Measurements from ENCODE around the gene DACT3. TPM values are rescaled to one million over a fixed set of nuclear protein-coding genes. Genes with fewer than 3 reads are reported as not detected.

The DACT3 gene
- total and polyA plus RNA-seq, 2 of the 13 experiments (the other 11 are each of a cell fraction or from before 2014, with no cell fraction given), result 0.04 TPM; not detected in 1

DNA sequence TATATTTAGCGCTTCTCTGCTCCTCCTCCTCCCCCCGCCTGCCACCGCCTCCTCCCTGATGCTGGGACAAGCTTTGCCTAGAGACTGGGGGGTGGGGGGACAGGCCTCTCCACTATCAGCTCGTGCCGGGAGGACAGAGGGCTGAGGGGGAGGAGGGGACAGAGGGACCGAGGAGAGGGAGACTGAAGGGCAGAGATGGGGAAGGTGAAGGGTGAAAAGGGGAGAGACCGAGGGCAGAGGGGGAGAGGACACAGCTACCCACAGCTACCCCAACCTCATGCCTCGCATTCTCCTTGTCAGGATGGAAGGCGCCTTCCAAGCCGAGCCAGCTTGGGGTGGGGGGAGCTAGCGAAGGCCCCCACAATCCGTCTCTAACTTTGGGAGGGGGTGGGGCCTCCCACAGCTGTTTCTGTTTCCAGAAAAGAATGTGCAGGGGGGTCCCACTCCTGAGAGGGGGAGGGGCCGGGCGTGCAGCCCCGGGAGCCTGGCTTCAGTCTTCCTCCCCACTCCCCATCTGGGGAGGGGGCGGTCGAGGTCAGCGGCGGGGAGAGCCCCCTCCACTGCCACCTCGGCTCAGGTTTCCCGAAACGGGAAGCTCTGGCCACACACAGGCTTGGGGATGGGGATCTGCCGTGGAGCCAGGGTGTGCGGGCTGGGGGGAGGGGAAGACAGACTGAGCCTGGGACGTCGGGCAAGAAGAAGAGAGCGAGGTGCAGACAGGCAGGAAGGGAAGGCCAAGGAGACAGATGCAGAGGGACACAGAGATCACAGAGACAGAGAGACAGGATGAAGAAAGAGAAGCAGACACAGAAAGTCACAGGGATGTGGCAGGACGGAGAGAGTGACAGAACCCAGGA is 1.6 kb downstream of the DACT3 start (continued):
- no peak for TF ChIP-seq ATF6 (CRISPR knock-in tag; conservative IDR thresholded peaks at IDR 0.05)
- TF ChIP-seq NFE2L1 (CRISPR knock-in tag; IDR thresholded peaks at IDR 0.05; ENCODE audit: borderline replicate concordance), result no peak

GRCh38 chr19:46656541-46656940 is 4.4 kb downstream of the DACT3 start:
- Histone ChIP-seq H3K4me2 (ENCODE audit: low read depth, low read length) (no peak overlapping the region), H3K27ac (ENCODE audit: extremely low read length, insufficient read depth, low read length) (no peak overlapping the region), H3K4me3 (replicated peaks in 1 of 3; ENCODE audit: insufficient read depth in 1 of 3, low read depth in 2 of 3, low read length in 3 of 3) (no peak overlapping the region), H3K79me2 (ENCODE audit: insufficient read depth, low read length) (no peaks in the 10 kb centered on the region), H4K20me1 (ENCODE audit: insufficient read depth, low read length) (peaks cover 1% of the 10 kb centered on the region; the same call in 1 of the 2 replicates), H3K36me3 (replicated peaks in 1 of 2; ENCODE audit: control insufficient read depth in 1 of 2, insufficient read depth in 2 of 2, low read length in 2 of 2) (no peaks in the 10 kb centered on the region), H3K9ac (ENCODE audit: insufficient read depth, low read depth, low read length) (no peak overlapping the region), H3K9me3 (ENCODE audit: low read length) (no peaks in the 10 kb centered on the region), H3K4me1 (ENCODE audit: insufficient read depth, low read length) (peaks cover 28% of the 10 kb centered on the region), H2AFZ (ENCODE audit: low read length) (no peak overlapping the region), H3K27me3 (ENCODE audit: control insufficient read depth in 1 of 2, insufficient read depth in 2 of 2, low read length in 2 of 2) (peaks cover 4 to 29% of the 10 kb centered on the region in 2 experiments; a peak in 3 of 5 replicates)
- POLR2A ChIA-PET, result no interaction called here
- 60% methylated on average over 5 of the region's 5 CpGs for WGBS (ENCODE audit: low lambda C conversion rate)
- FAIRE-seq (no peak), ATAC-seq (no peak), DNase-seq (ENCODE audit: low spot score) (no peak)
- CTCF ChIA-PET (ENCODE audit: low intra/inter-chr PET ratio, low total read pairs), result no interaction called here
- no TSS peak for BruUV-seq (replicated peaks)
- in situ Hi-C loops (cut with HindIII; ENCODE audit: extremely low pct_ligation_motif_present, low pct_unique_long_range_greater_than_20kb), result no loop called here
- intact Hi-C loops (cut with micrococcal nuclease; ENCODE audit: unreplicated experiment), result no loop called here
- TF ChIP-seq, protein P1, sequence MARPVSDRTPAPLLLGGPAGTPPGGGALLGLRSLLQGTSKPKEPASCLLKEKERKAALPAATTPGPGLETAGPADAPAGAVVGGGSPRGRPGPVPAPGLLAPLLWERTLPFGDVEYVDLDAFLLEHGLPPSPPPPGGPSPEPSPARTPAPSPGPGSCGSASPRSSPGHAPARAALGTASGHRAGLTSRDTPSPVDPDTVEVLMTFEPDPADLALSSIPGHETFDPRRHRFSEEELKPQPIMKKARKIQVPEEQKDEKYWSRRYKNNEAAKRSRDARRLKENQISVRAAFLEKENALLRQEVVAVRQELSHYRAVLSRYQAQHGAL (CRISPR knock-in tag; IDR thresholded peaks at IDR 0.05; ENCODE audit: not compliant biosample characterization), result no peak
- TF ChIP-seq FOXK1 (CRISPR knock-in tag; IDR thresholded peaks at IDR 0.05; ENCODE audit: borderline replicate concordance, low read depth), result no peak
- no peak for TF ChIP-seq SIX4 (CRISPR knock-in tag; IDR thresholded peaks at IDR 0.05)
- TF ChIP-seq, protein P2, sequence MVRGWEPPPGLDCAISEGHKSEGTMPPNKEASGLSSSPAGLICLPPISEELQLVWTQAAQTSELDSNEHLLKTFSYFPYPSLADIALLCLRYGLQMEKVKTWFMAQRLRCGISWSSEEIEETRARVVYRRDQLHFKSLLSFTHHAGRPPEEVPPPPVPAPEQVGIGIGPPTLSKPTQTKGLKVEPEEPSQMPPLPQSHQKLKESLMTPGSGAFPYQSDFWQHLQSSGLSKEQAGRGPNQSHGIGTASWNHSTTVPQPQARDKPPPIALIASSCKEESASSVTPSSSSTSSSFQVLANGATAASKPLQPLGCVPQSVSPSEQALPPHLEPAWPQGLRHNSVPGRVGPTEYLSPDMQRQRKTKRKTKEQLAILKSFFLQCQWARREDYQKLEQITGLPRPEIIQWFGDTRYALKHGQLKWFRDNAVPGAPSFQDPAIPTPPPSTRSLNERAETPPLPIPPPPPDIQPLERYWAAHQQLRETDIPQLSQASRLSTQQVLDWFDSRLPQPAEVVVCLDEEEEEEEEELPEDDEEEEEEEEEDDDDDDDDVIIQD (CRISPR knock-in tag; IDR thresholded peaks at IDR 0.05; ENCODE audit: low read depth), result no peak
- no peak for TF ChIP-seq EZH2 (conservative IDR thresholded peaks at IDR 0.05; ENCODE audit: low read depth, low read length)
- no peak for TF ChIP-seq ZNF713 (CRISPR knock-in tag; IDR thresholded peaks at IDR 0.05)
- no peak for TF ChIP-seq USF2 (IDR thresholded peaks at IDR 0.05; ENCODE audit: low read depth, low read length)
- no peak for TF ChIP-seq USF2 (CRISPR knock-in tag; IDR thresholded peaks at IDR 0.05; ENCODE audit: borderline replicate concordance)
- TF ChIP-seq KLF6 (CRISPR knock-in tag; IDR thresholded peaks at IDR 0.05), result no peak
- no peak for TF ChIP-seq JARID2 (CRISPR knock-in tag; IDR thresholded peaks at IDR 0.05; ENCODE audit: insufficient replicate concordance)
- no peak for TF ChIP-seq ZC3H4 (CRISPR knock-in tag; IDR thresholded peaks at IDR 0.05; ENCODE audit: borderline replicate concordance)
- TF ChIP-seq CSRNP2 (CRISPR knock-in tag; conservative IDR thresholded peaks at IDR 0.05; ENCODE audit: low read depth), result no peak

All from HepG2 (cell line).